GM12864 (cell line): ENCODE measurements around the gene TUBB3.
"Not testable (repeated sequence)": the region's sequence is repeated elsewhere in the genome, so short reads cannot be mapped to it uniquely, and the experiment has no call there.

Source experiments
- DNase-seq: peaks from one replicate; pipeline ENCODE4 v3.0.0-alpha.2; 2011; ENCODE audit warnings: low read depth
- H3K4me3 ChIP-seq: 2 replicates; pipeline ENCODE4 v1.5.1; 2011; ENCODE audit warnings: mild to moderate bottlenecking, low read depth, low read length, control low read depth
- CTCF ChIP-seq: IDR thresholded peaks from 2 replicates; pipeline ENCODE4 v1.5.1; 2011; ENCODE audit warnings: low read depth, mild to moderate bottlenecking, moderate library complexity, low read length, control low read depth, inconsistent platforms; ENCODE audit errors: missing control alignments

Gene TUBB3

DNA sequence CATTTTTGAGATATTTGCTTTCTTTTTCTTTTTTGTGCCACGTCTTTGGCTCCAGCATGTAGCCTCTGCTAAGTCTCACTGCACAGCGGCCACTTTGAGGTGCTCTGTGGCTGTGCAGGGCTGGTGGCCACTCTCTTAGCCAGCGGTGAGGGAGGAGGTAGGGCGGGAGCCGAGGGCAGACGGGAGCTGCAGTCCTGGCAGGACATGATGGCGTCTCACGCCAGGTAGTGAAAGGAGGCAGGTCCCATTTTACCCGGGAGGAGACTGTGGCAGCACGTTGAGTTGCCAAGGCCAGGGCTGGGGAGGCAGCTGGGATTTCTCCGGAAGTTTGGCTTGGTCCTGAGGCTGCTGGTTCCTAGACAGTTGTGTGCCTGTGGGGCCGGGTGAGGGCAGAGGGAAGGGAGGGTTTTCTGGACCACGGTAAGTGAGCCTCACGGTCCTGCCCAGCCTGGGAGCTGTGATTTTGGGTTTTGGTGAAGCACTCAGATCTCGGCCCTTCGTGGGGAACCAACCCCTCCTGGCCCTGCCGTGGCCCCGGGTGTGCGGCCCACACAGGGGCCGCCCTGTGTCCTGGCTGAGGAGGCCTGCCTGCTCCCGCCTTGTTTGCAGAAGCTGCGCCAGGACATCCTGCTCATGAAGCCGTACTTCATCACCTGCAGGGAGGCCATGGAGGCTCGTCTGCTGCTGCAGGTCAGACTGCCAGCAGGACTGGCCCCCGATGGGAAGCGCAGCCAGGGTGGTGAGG is 39.8 kb downstream of the TUBB3 start:
- no peak for DNase-seq
- no peak for TF ChIP-seq CTCF
- H3K4me3 ChIP-seq = no peak overlapping the region

- H3K4me3 ChIP-seq = no peak overlapping the region
- DNase-seq = no peak
- no peak for TF ChIP-seq CTCF
Observed at GRCh38 chr16:89964201-89964600, 41.1 kb downstream of the TUBB3 start.

DNA sequence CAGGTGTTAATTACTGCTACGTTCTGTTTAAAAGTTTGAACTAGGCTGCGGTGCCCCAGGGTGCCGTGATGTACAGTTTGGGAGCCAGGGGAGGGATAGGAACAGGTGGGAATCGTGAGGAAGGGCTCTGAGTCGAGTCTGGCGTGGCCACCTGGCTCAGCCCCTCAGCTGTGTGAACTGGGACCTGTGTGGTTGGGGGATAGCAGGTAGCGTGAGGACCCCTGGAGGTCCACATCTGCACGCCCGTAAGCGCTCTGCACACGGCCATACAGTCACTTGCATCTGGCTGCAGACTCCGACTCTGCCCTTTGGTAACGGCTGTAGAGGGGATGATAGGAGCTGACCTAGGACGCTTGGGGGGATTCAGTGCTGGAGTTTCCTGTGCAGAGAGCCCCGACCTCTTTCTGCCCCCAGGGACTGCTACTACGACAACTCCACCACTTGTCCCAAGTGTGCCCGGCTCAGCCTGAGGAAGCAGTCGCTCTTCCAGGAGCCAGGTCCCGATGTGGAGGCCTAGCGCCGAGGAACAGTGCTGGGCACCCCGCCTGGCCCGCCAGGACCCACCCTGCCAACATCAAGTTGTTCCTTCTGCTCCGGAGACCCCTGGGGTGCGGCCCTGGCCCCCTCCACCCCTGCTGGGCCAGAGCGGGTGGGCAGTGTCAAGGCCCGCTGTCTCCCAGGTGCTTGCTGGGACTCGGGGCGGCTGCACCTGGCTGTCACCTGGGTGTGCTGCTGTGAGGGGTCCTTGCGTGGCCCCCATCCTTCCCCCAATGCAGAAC is 42.5 kb downstream of the TUBB3 start:
- no peak for TF ChIP-seq CTCF
- no peak for DNase-seq
- H3K4me3 ChIP-seq = no peak overlapping the region

- no peak overlapping the region for H3K4me3 ChIP-seq
- no peak for DNase-seq
- TF ChIP-seq CTCF = no peak
Observed at GRCh38 chr16:89966756-89967155, 43.6 kb downstream of the TUBB3 start.

- not testable (repeated sequence) for DNase-seq, H3K4me3 ChIP-seq
Observed at GRCh38 chr16:89967436-89967835, 44.3 kb downstream of the TUBB3 start.

DNA sequence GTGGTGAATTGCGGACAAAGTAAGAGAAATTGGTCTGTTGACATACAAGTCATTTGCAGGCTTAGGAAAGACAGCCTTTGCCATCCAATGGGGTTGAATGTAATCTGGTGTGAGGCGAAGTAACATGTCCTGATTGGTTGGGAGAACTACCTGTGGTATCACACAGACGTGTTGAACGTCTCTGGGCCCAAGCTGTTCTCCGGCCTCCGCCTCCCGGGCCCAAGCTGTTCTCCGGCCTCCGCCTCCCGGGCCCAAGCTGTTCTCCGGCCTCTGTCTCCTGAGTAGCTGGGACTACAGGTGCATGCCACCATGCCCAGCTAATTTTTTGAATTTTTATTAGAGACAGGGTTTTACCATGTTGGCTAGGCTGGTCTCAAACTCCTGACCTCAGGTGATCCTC is 44.9 kb downstream of the TUBB3 start:
- not testable (repeated sequence) for DNase-seq, H3K4me3 ChIP-seq

DNA sequence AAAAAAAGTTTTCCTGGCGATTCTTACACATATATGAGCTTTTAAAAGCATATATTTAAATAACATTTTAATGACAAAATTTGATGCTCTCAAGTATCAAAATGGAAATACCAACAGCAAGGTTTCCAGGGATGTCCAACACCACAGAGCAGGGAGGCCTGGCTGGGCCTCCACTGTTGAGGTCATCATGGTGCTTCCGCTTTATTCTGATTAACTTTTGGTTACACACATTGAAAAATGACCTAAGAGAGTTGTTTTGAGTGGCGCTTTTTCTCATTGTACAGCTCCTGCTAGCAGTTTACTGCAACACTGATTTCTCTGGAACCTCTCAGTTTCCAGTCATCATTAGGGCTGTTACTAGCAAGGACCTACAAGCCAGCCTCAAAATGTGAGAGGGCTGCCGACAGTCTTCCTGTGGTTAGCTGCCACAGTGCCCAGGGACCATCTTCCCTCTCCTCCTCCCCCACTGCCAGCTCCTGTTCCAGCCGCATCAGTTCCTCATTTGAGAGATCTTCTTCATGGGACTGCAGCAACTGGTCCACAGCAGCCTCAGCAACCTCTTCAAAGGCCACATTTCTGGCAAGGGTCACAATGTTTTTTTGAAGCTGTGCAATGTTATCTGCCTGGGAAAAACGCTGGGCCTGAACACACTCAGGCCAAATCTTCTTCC is 46.7 kb downstream of the TUBB3 start:
- no peak overlapping the region for H3K4me3 ChIP-seq
- no peak for TF ChIP-seq CTCF
- no peak for DNase-seq
